ENCODE measurements around the gene SLC17A7. TPM values are rescaled to one million over a fixed set of nuclear protein-coding genes. Genes with fewer than 3 reads are reported as not detected.

The SLC17A7 gene
- polyA plus RNA-seq, 4 donors = 0.25 to 0.61 (median 0.45) TPM

GRCh38 chr19:49383599-49383998, 57.7 kb downstream of the SLC17A7 start:
- no peak for DNase-seq (ENCODE audit: low read depth in 4 of 4, low spot score in 2 of 4)

DNA sequence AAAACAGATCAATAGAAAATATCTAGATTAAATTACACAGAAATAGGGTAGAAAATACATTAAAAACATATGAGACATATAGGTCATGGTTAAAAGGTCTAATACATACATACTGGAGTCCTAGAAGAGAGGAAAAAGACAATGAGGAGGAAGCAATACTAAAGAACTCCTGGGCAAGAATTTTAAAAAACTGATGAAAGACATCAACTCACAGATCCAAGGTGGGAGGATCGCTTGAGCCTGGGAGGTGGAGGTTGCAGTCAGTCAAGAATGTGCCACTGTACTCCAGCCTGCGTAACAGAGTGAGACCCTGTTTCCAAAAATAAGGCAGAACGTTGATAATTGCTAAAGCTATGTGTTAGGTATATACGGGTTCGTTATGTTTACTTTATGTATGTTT, 58.7 kb downstream of the SLC17A7 start:
- DNase-seq (ENCODE audit: low read depth in 4 of 4, low spot score in 2 of 4) = no peak

DNA sequence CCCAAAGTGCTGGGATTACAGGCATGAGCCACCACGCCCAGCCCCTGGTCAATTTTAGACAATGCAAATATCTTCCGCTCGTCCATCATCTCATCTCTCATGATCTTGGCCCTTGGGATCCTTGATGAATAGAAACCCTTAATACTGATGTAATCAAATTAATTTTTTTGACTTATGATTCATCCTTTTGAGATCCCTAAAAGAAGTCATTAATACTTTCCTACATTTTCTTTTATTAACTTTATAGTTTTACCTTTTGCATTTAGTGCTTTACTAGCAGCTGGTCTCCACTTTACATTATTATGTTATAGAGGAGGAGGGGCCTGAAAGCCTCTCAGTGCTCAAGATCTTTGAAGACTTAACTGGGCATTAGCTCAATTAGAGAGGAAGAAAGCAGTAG, 60.9 kb downstream of the SLC17A7 start:
- no peak for DNase-seq (ENCODE audit: low read depth in 4 of 4, low spot score in 2 of 4)

Other genes starting within 250 kb of the SLC17A7 start
- 1 to 10 TPM; 1.8 to 6.5 (median 3.2) TPM for gene SLC6A16, start 116.3 kb downstream of the SLC17A7 start, polyA plus RNA-seq (ENCODE audit: insufficient read length in 4 of 4)
- 10 to 100 TPM; 36.2 to 40.7 (median 37.5) TPM for gene CD37, start 106.1 kb downstream of the SLC17A7 start, polyA plus RNA-seq (ENCODE audit: insufficient read length in 4 of 4)
- 100 to 1,000 TPM in 2 of 4 donors, 10 to 100 TPM in 2; 88.4 to 122 (median 107) TPM for gene TEAD2, start 79.1 kb downstream of the SLC17A7 start, polyA plus RNA-seq (ENCODE audit: insufficient read length in 4 of 4)
- 1 to 10 TPM; 4.5 to 6.4 (median 5.8) TPM for gene DKKL1, start 77.7 kb downstream of the SLC17A7 start, polyA plus RNA-seq (ENCODE audit: insufficient read length in 4 of 4)
- gene KASH5, start 53.3 kb downstream of the SLC17A7 start, polyA plus RNA-seq (ENCODE audit: insufficient read length in 4 of 4) = under 1 TPM; 0.10 to 0.43 (median 0.22) TPM
- not detected for gene PTH2, start 18.1 kb downstream of the SLC17A7 start, polyA plus RNA-seq (ENCODE audit: insufficient read length in 4 of 4)
- gene GFY, start 16.1 kb downstream of the SLC17A7 start, polyA plus RNA-seq (ENCODE audit: insufficient read length in 4 of 4) = not detected
- gene PIH1D1, start 10.3 kb upstream of the SLC17A7 start, polyA plus RNA-seq (ENCODE audit: insufficient read length in 4 of 4) = 100 to 1,000 TPM in 1 of 4 donors, 10 to 100 TPM in 3; 82.3 to 106 (median 94.2) TPM
- 10 to 100 TPM; 14.6 to 29.7 (median 25.2) TPM for gene ALDH16A1, start 11.7 kb upstream of the SLC17A7 start, polyA plus RNA-seq (ENCODE audit: insufficient read length in 4 of 4)
- gene FLT3LG, start 32.7 kb upstream of the SLC17A7 start, polyA plus RNA-seq (ENCODE audit: insufficient read length in 4 of 4) = 1 to 10 TPM; 2.7 to 4.6 (median 4.1) TPM
- 1,000 to 10,000 TPM; 2,373 to 3,513 (median 2,918) TPM for gene RPL13A, start 46.1 kb upstream of the SLC17A7 start, polyA plus RNA-seq (ENCODE audit: insufficient read length in 4 of 4)
- 1,000 to 10,000 TPM; 2,347 to 3,212 (median 2,796) TPM for gene RPS11, start 54.9 kb upstream of the SLC17A7 start, polyA plus RNA-seq (ENCODE audit: insufficient read length in 4 of 4)
- 100 to 1,000 TPM; 235 to 340 (median 283) TPM for gene FCGRT, start 71.1 kb upstream of the SLC17A7 start, polyA plus RNA-seq (ENCODE audit: insufficient read length in 4 of 4)
- 10 to 100 TPM; 13.2 to 27.9 (median 23.9) TPM for gene RCN3, start 86.5 kb upstream of the SLC17A7 start, polyA plus RNA-seq (ENCODE audit: insufficient read length in 4 of 4)
- gene NOSIP, start 139.0 kb upstream of the SLC17A7 start, polyA plus RNA-seq (ENCODE audit: insufficient read length in 4 of 4) = 10 to 100 TPM; 62.3 to 89.4 (median 68.5) TPM
- 10 to 100 TPM in 1 of 4 donors, 1 to 10 TPM in 3; 6.1 to 10.6 (median 7.1) TPM for gene PRRG2, start 139.8 kb upstream of the SLC17A7 start, polyA plus RNA-seq (ENCODE audit: insufficient read length in 4 of 4)
- 10 to 100 TPM; 15.1 to 32.6 (median 26.6) TPM for gene PRR12, start 149.7 kb upstream of the SLC17A7 start, polyA plus RNA-seq (ENCODE audit: insufficient read length in 4 of 4)
- gene RRAS, start 198.6 kb upstream of the SLC17A7 start, polyA plus RNA-seq (ENCODE audit: insufficient read length in 4 of 4) = 10 to 100 TPM; 21.5 to 40.8 (median 26.9) TPM
- 10 to 100 TPM; 25.0 to 50.3 (median 40.5) TPM for gene SCAF1, start 200.7 kb upstream of the SLC17A7 start, polyA plus RNA-seq (ENCODE audit: insufficient read length in 4 of 4)
- gene IRF3, start 224.3 kb upstream of the SLC17A7 start, polyA plus RNA-seq (ENCODE audit: insufficient read length in 4 of 4) = 10 to 100 TPM; 34.9 to 76.8 (median 65.1) TPM
- 10 to 100 TPM; 17.6 to 33.9 (median 31.0) TPM for gene BCL2L12, start 224.4 kb upstream of the SLC17A7 start, polyA plus RNA-seq (ENCODE audit: insufficient read length in 4 of 4)
- 100 to 1,000 TPM; 192 to 264 (median 241) TPM for gene PRMT1, start 235.7 kb upstream of the SLC17A7 start, polyA plus RNA-seq (ENCODE audit: insufficient read length in 4 of 4)
- 1 to 10 TPM in 2 of 4 donors, under 1 TPM in 2; 0.49 to 2.1 (median 1.5) TPM for gene ADM5, start 248.1 kb upstream of the SLC17A7 start, polyA plus RNA-seq (ENCODE audit: insufficient read length in 4 of 4)
- gene CPT1C, start 249.6 kb upstream of the SLC17A7 start, polyA plus RNA-seq (ENCODE audit: insufficient read length in 4 of 4) = 10 to 100 TPM; 10.0 to 13.1 (median 11.3) TPM

Data from left renal cortex interstitium (tissue), 4 donors.